SK-N-SH (cell line): Measurements from ENCODE around the gene AP1AR. TPM values are rescaled to one million over a fixed set of nuclear protein-coding genes. Genes with fewer than 3 reads are reported as not detected.

ENCODE experiments used
- CTCF ChIA-PET: fragments of 300-600, 350-600 bp; formaldehyde crosslinking; extraction: SDS; loops from one replicate; lab custom pipeline; 2021; lab: Yijun Ruan, JAX
- POLR2A ChIA-PET: fragments of 350-600 bp; sonication (Branson Sonifier 250); formaldehyde crosslinking; extraction: SDS; loops from one replicate; lab custom pipeline; 2020; ENCODE audit warnings: antibody characterized with exemption, inconsistent platforms; lab: Yijun Ruan, JAX
- DNase-seq: peaks from one replicate; pipeline ENCODE4 v3.0.0; 2012
- H2AFZ ChIP-seq: fragments of 200-600 bp; sonication (generic); 2 replicates; pipeline ENCODE4 v1.8.1; 2016; ENCODE audit warnings: antibody characterized with exemption, mild to moderate bottlenecking, low read depth
- H3F3A ChIP-seq: fragments of 200-600 bp; sonication (generic); replicated peaks from 2 replicates; pipeline ENCODE3; 2016; ENCODE audit warnings: antibody characterized with exemption, mild to moderate bottlenecking; ENCODE audit not compliant: insufficient read depth
- H3K27ac ChIP-seq, 2 experiments: fragments of 200-500 bp in 1 of 2; fragments of 200-600 bp in 1 of 2; sonication (Bioruptor generic) in 1 of 2; sonication (generic), shearing (Covaris generic) in 1 of 2; 2 replicates each; pipeline versions ENCODE4 v1.5.1 to v1.6.1; 2014 to 2016; ENCODE audit warnings: low read depth in 2 of 2, inconsistent platforms in 1 of 2, low read length in 1 of 2, mild to moderate bottlenecking in 1 of 2, mixed read lengths in 1 of 2
- H3K27me3 ChIP-seq: fragments of 200-600 bp; sonication (generic), shearing (Covaris generic); 2 replicates; pipeline ENCODE4 v1.6.1; 2016; ENCODE audit warnings: mixed run types; ENCODE audit not compliant: insufficient read depth
- H3K36me3 ChIP-seq, 2 experiments: fragments of 200-500 bp in 1 of 2; fragments of 200-600 bp in 1 of 2; sonication (Bioruptor generic) in 1 of 2; sonication (generic) in 1 of 2; replicated peaks in 1 of 2; 2 replicates each; pipeline versions ENCODE3 to v1.5.1; 2014 to 2016; ENCODE audit warnings: low read length in 1 of 2, mild to moderate bottlenecking in 1 of 2; ENCODE audit not compliant: insufficient read depth in 2 of 2, control insufficient read depth in 1 of 2
- H3K4me1 ChIP-seq, 2 experiments: fragments of 200-500 bp in 1 of 2; fragments of 200-600 bp in 1 of 2; sonication (Bioruptor generic) in 1 of 2; sonication (generic), shearing (Covaris generic) in 1 of 2; 2 replicates each; pipeline versions ENCODE4 v1.5.1 to v1.6.1; 2014 to 2016; ENCODE audit warnings: low read depth in 1 of 2, low read length in 1 of 2, mixed run types in 1 of 2; ENCODE audit not compliant: insufficient read depth in 2 of 2, control insufficient read depth in 1 of 2
- H3K4me2 ChIP-seq: fragments of 200-600 bp; sonication (generic), shearing (Covaris generic); 2 replicates; pipeline ENCODE4 v1.6.1; 2017; ENCODE audit warnings: mixed run types
- H3K4me3 ChIP-seq, 2 experiments: fragments of 200-500 bp in 1 of 2; fragments of 200-600 bp in 1 of 2; sonication (Bioruptor generic) in 1 of 2; sonication (generic), shearing (Covaris generic) in 1 of 2; 2 replicates each; pipeline versions ENCODE4 v1.5.1 to v1.8.1; 2014 to 2016; ENCODE audit warnings: low read depth in 2 of 2, inconsistent platforms in 1 of 2, low read length in 1 of 2, mild to moderate bottlenecking in 1 of 2, mixed read lengths in 1 of 2, moderate library complexity in 1 of 2
- H3K79me2 ChIP-seq: fragments of 200-600 bp; sonication (generic); 2 replicates; pipeline ENCODE4 v1.8.1; 2017; ENCODE audit warnings: mild to moderate bottlenecking; ENCODE audit not compliant: insufficient read depth
- H3K9ac ChIP-seq: fragments of 200-600 bp; sonication (generic); 2 replicates; pipeline ENCODE4 v1.6.1; 2017; ENCODE audit warnings: mixed run types
- H3K9me2 ChIP-seq: fragments of 200-600 bp; sonication (generic); 2 replicates; pipeline ENCODE4 v1.6.1; 2017; ENCODE audit warnings: mixed run types
- H3K9me3 ChIP-seq: fragments of 200-600 bp; sonication (generic); 2 replicates; pipeline ENCODE4 v1.6.1; 2017; ENCODE audit warnings: mixed run types, mild to moderate bottlenecking, moderate library complexity
- H4K20me1 ChIP-seq: fragments of 200-600 bp; sonication (generic); 2 replicates; pipeline ENCODE4 v1.6.1; 2017; ENCODE audit warnings: mild to moderate bottlenecking, mixed run types; ENCODE audit not compliant: insufficient read depth
- JUND ChIP-seq: IDR thresholded peaks from 2 replicates; pipeline ENCODE4 v1.4.0; 2012
- TAF1 ChIP-seq: IDR thresholded peaks from 2 replicates; pipeline ENCODE4 v1.6.1; 2012; ENCODE audit warnings: low read depth, mild to moderate bottlenecking, low read length, moderate library complexity, borderline replicate concordance
- TCF12 ChIP-seq: IDR thresholded peaks from 2 replicates; pipeline ENCODE4 v1.4.0; 2012
- WGBS: methylation state at CpG from one replicate; pipeline ENCODE4 v1.1.6; 2017; ENCODE audit warnings: low lambda C conversion rate; 5-methylcytosine and 5-hydroxymethylcytosine counted together
- polyA plus RNA-seq, 3 experiments: library from polyadenylated mRNA; depleted of rRNA; stranded (reverse); fragments of >200 nt; gene quantifications; 2 replicates each; pipeline ENCODE4 v1.2.3, GENCODE V29; 2012
- TF ChIP-seq, protein P1 (sequence below): IDR thresholded peaks from 2 replicates; pipeline ENCODE4 v1.4.0; 2012; ENCODE audit warnings: low read depth
- TF ChIP-seq, protein P2 (sequence below): fragments of 150-350 bp; IDR thresholded peaks from 2 replicates; pipeline ENCODE4 v1.6.1; 2016; ENCODE audit warnings: mild to moderate bottlenecking, low read depth, low read length

The AP1AR gene
- polyA plus RNA-seq, 1 of the 3 experiments (the other 2 are of a cell fraction): 8.5 TPM

DNA sequence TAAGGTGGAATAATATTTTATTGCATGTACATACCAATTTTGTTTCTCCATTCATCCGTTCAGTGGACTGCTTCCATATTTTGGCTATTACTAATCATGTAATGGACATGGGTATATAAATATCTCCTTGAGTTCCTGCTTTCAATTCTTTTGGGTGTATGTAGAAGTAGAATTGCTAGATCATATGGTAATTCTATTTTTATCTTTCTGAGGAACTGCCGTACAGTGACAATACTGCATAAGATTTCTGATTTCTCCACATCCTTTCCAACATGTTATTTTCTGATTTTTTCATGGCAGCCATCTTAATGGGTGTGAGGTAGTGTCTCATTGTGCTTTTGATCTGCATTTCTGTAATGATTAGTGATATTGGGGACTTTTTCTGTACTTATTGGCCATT, 84.8 kb downstream of the AP1AR start:
- Histone ChIP-seq H3K4me3 (no peak overlapping the region), H3K27me3 (no peaks in the 10 kb centered on the region), H4K20me1 (no peaks in the 10 kb centered on the region), H3K4me2 (no peak overlapping the region), H3K9me3 (no peaks in the 10 kb centered on the region), H2AFZ (no peak overlapping the region), H3K27ac (no peak overlapping the region), H3K9ac (no peak overlapping the region), H3K4me1 (no peaks in the 10 kb centered on the region), H3K36me3 (no peaks in the 10 kb centered on the region), H3K9me2 (no peaks in the 10 kb centered on the region), H3F3A (no peaks in the 10 kb centered on the region), H3K79me2 (no peaks in the 10 kb centered on the region)
- DNase-seq: no peak
- POLR2A ChIA-PET: no interaction called here
- CTCF ChIA-PET: interaction anchor here (0.8 to 1.3 kb wide), 2 partner anchors 288 to 449 kb away, joined by 3 read pairs; no protein-coding TSS in a partner anchor
- WGBS: 93% methylated on average over 2 of the region's 2 CpGs
- TF ChIP-seq, protein P1, sequence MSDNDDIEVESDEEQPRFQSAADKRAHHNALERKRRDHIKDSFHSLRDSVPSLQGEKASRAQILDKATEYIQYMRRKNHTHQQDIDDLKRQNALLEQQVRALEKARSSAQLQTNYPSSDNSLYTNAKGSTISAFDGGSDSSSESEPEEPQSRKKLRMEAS: no peak
- no peak for TF ChIP-seq JUND
- TF ChIP-seq, protein P2, sequence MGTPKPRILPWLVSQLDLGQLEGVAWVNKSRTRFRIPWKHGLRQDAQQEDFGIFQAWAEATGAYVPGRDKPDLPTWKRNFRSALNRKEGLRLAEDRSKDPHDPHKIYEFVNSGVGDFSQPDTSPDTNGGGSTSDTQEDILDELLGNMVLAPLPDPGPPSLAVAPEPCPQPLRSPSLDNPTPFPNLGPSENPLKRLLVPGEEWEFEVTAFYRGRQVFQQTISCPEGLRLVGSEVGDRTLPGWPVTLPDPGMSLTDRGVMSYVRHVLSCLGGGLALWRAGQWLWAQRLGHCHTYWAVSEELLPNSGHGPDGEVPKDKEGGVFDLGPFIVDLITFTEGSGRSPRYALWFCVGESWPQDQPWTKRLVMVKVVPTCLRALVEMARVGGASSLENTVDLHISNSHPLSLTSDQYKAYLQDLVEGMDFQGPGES: no peak
- no peak for TF ChIP-seq TCF12

GRCh38 chr4:112318239-112319142, 86.9 kb downstream of the AP1AR start:
- 75% methylated on average over 5 of the region's 5 CpGs for WGBS
- POLR2A ChIA-PET: no interaction called here
- no peaks in the 10 kb centered on the region for H3K9me2 ChIP-seq
- no peak overlapping the region for H3K9ac ChIP-seq
- no peak overlapping the region for H3K27ac ChIP-seq
- H3K79me2 ChIP-seq: no peaks in the 10 kb centered on the region
- no peaks in the 10 kb centered on the region for H3K36me3 ChIP-seq
- peaks cover 0 to 3% of the 10 kb centered on the region in 2 experiments; a peak in 1 of 4 replicates for H3K4me1 ChIP-seq
- no peak overlapping the region for H3K4me3 ChIP-seq
- no peaks in the 10 kb centered on the region for H3K27me3 ChIP-seq
- DNase-seq: no peak
- CTCF ChIA-PET: no interaction called here
- H3F3A ChIP-seq: no peaks in the 10 kb centered on the region
- no peaks in the 10 kb centered on the region for H4K20me1 ChIP-seq
- H2AFZ ChIP-seq: no peak overlapping the region
- H3K9me3 ChIP-seq: no peaks in the 10 kb centered on the region
- H3K4me2 ChIP-seq: no peak overlapping the region
- no peak for TF ChIP-seq TAF1
- TF ChIP-seq, all 33 proteins: peak for 0

Other genes with a start within 250 kb of the AP1AR start
- gene FAM241A, start 86.3 kb upstream of the AP1AR start, polyA plus RNA-seq (2012; rRNA removed): 0.28 and 0.44 TPM in 2 replicates
- 1.8 and 2.3 TPM in 2 replicates for gene TIFA, start 54.1 kb downstream of the AP1AR start, polyA plus RNA-seq (2012; rRNA removed)
- gene ALPK1, start 65.6 kb downstream of the AP1AR start, polyA plus RNA-seq (2012; rRNA removed): 2.8 and 4.5 TPM in 2 replicates